A549 (cell line): ENCODE results near the gene ATP6V1F. TPM values are rescaled to one million over a fixed set of nuclear protein-coding genes. Genes with fewer than 3 reads are reported as not detected.
A peak's percentile ranks its signal among the peaks of the same experiment; 100 is the strongest.

Experiments used
- ATAC-seq, 2 experiments: fragments of 200-7000 bp in 1 of 2; fragments of >200 bp in 1 of 2; cut with Nextera tagmentation in 1 of 2; cut with Tn5 transposase in 1 of 2; 3 replicates each; pipeline versions ENCODE4 v1.8.0 to v1.9.1; 2018 to 2020; ENCODE audit warnings: mild to moderate bottlenecking in 1 of 2, moderate library complexity in 1 of 2
- CTCF ChIA-PET: fragments of 300-600 bp; sonication (Branson Sonifier 250); formaldehyde crosslinking; extraction: SDS; loops from one replicate; lab custom pipeline; 2021; ENCODE audit warnings: antibody characterized with exemption, inconsistent platforms; lab: Yijun Ruan, JAX
- POLR2A ChIA-PET: fragments of 350-600 bp; formaldehyde crosslinking; extraction: SDS; loops from one replicate; lab custom pipeline; 2021; ENCODE audit warnings: antibody characterized with exemption, inconsistent platforms; lab: Yijun Ruan, JAX
- DNase-seq, 2 experiments: peaks; one replicate each; pipeline versions ENCODE4 v3.0.0 to v3.0.0-alpha.2; 2011 to 2016; ENCODE audit warnings: low read depth in 1 of 2, low spot score in 1 of 2
- FAIRE-seq: peaks from 2 replicates; lab custom pipeline; 2011; peaks lifted over from hg19 to GRCh38; lab: Jason Lieb, UNC
- H3K27ac ChIP-seq, 2 experiments: fragments of >200 bp; sonication (Bioruptor Twin); formaldehyde crosslinking; 3 replicates each; pipeline ENCODE4 v1.5.1; 2016 to 2017
- H3K4me1 ChIP-seq: fragments of >200 bp; sonication (Bioruptor Twin); formaldehyde crosslinking; 3 replicates; pipeline ENCODE4 v1.6.1; 2016
- H3K4me2 ChIP-seq: fragments of >200 bp; sonication (Bioruptor Twin); formaldehyde crosslinking; 3 replicates; pipeline ENCODE4 v1.6.1; 2016
- H3K4me3 ChIP-seq: fragments of >200 bp; sonication (Bioruptor Twin); formaldehyde crosslinking; 3 replicates; pipeline ENCODE4 v1.5.1; 2016
- H3K9me3 ChIP-seq: fragments of >200 bp; sonication (Bioruptor Twin); formaldehyde crosslinking; 3 replicates; pipeline ENCODE4 v1.6.1; 2016
- CTCF ChIP-seq: fragments of >200 bp; sonication (Bioruptor Twin); formaldehyde crosslinking; IDR thresholded peaks from 3 replicates; pipeline ENCODE4 v1.5.1; 2016
- EHF ChIP-seq: fragments of 250-450 bp; sonication (Bioruptor Pico); IDR thresholded peaks from 2 replicates; pipeline ENCODE4 v1.5.0; 2020; ENCODE audit warnings: mild to moderate bottlenecking
- EHMT2 ChIP-seq: fragments of 200-600 bp; sonication (generic); IDR thresholded peaks from 2 replicates; pipeline ENCODE4 v1.6.1; 2016; ENCODE audit warnings: antibody characterized with exemption, low read depth, mild to moderate bottlenecking, moderate library complexity
- EP300 ChIP-seq, 2 experiments: fragments of >200 bp; sonication (Bioruptor Twin); formaldehyde crosslinking; IDR thresholded peaks; 2 replicates in 1 of 2; 3 replicates in 1 of 2; pipeline ENCODE4 v1.6.1; 2016 to 2017
- FOSB ChIP-seq: fragments of 250-450 bp; sonication (Bioruptor Pico); IDR thresholded peaks from 2 replicates; pipeline ENCODE4 v1.5.0; 2020; ENCODE audit warnings: mild to moderate bottlenecking, moderate library complexity
- FOXS1 ChIP-seq: fragments of 250-450 bp; sonication (Bioruptor Pico); IDR thresholded peaks from 2 replicates; pipeline ENCODE4 v1.5.0; 2020; ENCODE audit warnings: mild to moderate bottlenecking, moderate library complexity
- GATA3 ChIP-seq: IDR thresholded peaks from 2 replicates; pipeline ENCODE4 v1.6.1; 2012; ENCODE audit warnings: borderline replicate concordance
- HOXA7 ChIP-seq: fragments of 250-450 bp; sonication (Bioruptor Pico); IDR thresholded peaks from 2 replicates; pipeline ENCODE4 v1.5.0; 2020; ENCODE audit warnings: mild to moderate bottlenecking, moderate library complexity
- HOXB5 ChIP-seq: fragments of 250-450 bp; sonication (Bioruptor Pico); IDR thresholded peaks from 2 replicates; pipeline ENCODE4 v1.5.0; 2020; ENCODE audit warnings: mild to moderate bottlenecking, moderate library complexity
- JUN ChIP-seq, 2 experiments: fragments of >200 bp; sonication (Bioruptor Twin); formaldehyde crosslinking; IDR thresholded peaks; 2 replicates in 1 of 2; 3 replicates in 1 of 2; pipeline ENCODE4 v1.6.1; 2016 to 2017
- KDM5A ChIP-seq: fragments of 200-600 bp; sonication (generic); IDR thresholded peaks from 2 replicates; pipeline ENCODE4 v1.6.1; 2016; ENCODE audit warnings: antibody characterized with exemption, mild to moderate bottlenecking
- MAFK ChIP-seq: fragments of 450-650 bp; IDR thresholded peaks from 2 replicates; pipeline ENCODE4 v1.6.1; 2014; ENCODE audit not compliant: partially characterized antibody
- MAZ ChIP-seq: fragments of 150-350 bp; IDR thresholded peaks from 2 replicates; pipeline ENCODE4 v1.6.1; 2014; ENCODE audit warnings: antibody characterized with exemption, low read depth, low read length, borderline replicate concordance
- MYC ChIP-seq: IDR thresholded peaks from 2 replicates; pipeline ENCODE4 v1.6.1; 2012; ENCODE audit warnings: mild to moderate bottlenecking, inconsistent platforms, low read length, improper control_type of control experiment, borderline replicate concordance
- NPAS2 ChIP-seq: fragments of 250-450 bp; sonication (Bioruptor Pico); IDR thresholded peaks from 2 replicates; pipeline ENCODE4 v1.8.0; 2022; ENCODE audit warnings: mild to moderate bottlenecking, moderate library complexity, borderline replicate concordance
- PHF8 ChIP-seq: fragments of 200-600 bp; sonication (generic); IDR thresholded peaks from 2 replicates; pipeline ENCODE4 v1.6.1; 2016; ENCODE audit warnings: low read depth, mild to moderate bottlenecking, antibody characterized with exemption, moderate library complexity, borderline replicate concordance
- RAD21 ChIP-seq, 2 experiments: fragments of >200 bp in 1 of 2; sonication (Bioruptor Twin) in 1 of 2; formaldehyde crosslinking in 1 of 2; IDR thresholded peaks in 1 of 2; conservative IDR thresholded peaks in 1 of 2; 2 replicates in 1 of 2; 3 replicates in 1 of 2; pipeline ENCODE4 v1.6.1; 2012 to 2018; ENCODE audit warnings: inconsistent platforms in 1 of 2
- RCOR1 ChIP-seq: fragments of 150-350 bp; IDR thresholded peaks from 2 replicates; pipeline ENCODE4 v1.6.1; 2014; ENCODE audit warnings: antibody characterized with exemption, low read length, low read depth
- RFX5 ChIP-seq: fragments of 450-650 bp; IDR thresholded peaks from 2 replicates; pipeline ENCODE4 v1.7.1; 2014; ENCODE audit warnings: antibody characterized with exemption, mild to moderate bottlenecking, moderate library complexity
- SMC3 ChIP-seq: fragments of >200 bp; sonication (Bioruptor Twin); formaldehyde crosslinking; IDR thresholded peaks from 3 replicates; pipeline ENCODE4 v1.6.1; 2018; ENCODE audit warnings: inconsistent platforms
- SREBF2 ChIP-seq: fragments of 450-650 bp; IDR thresholded peaks from 2 replicates; pipeline ENCODE4 v1.6.1; 2014; ENCODE audit warnings: mild to moderate bottlenecking, moderate library complexity
- WGBS: methylation state at CpG from one replicate; pipeline ENCODE4 v1.1.6; 2017; ENCODE audit errors: missing lambda C conversion rate; 5-methylcytosine and 5-hydroxymethylcytosine counted together
- polyA plus RNA-seq, 4 experiments: library from polyadenylated mRNA; depleted of rRNA in 3 of 4; stranded (reverse); fragments of >200 nt; fragmentation: RNase III in 1 of 4; extraction: RNeasy Plus Mini Kit Qiagen cat#74134 plus additional on column Dnase treatment in 1 of 4; gene quantifications; 2 replicates in 3 of 4; 3 replicates in 1 of 4; pipeline ENCODE4 v1.2.3, GENCODE V29; 2011 to 2017
- TF ChIP-seq, protein P1 (sequence below): fragments of 150-350 bp; IDR thresholded peaks from 2 replicates; pipeline ENCODE4 v1.6.1; 2014; ENCODE audit warnings: low read depth, mild to moderate bottlenecking, low read length

Gene ATP6V1F
- polyA plus RNA-seq, 2 of the 4 experiments (the other 2 are of a cell fraction), result 155 to 229 TPM

DNA sequence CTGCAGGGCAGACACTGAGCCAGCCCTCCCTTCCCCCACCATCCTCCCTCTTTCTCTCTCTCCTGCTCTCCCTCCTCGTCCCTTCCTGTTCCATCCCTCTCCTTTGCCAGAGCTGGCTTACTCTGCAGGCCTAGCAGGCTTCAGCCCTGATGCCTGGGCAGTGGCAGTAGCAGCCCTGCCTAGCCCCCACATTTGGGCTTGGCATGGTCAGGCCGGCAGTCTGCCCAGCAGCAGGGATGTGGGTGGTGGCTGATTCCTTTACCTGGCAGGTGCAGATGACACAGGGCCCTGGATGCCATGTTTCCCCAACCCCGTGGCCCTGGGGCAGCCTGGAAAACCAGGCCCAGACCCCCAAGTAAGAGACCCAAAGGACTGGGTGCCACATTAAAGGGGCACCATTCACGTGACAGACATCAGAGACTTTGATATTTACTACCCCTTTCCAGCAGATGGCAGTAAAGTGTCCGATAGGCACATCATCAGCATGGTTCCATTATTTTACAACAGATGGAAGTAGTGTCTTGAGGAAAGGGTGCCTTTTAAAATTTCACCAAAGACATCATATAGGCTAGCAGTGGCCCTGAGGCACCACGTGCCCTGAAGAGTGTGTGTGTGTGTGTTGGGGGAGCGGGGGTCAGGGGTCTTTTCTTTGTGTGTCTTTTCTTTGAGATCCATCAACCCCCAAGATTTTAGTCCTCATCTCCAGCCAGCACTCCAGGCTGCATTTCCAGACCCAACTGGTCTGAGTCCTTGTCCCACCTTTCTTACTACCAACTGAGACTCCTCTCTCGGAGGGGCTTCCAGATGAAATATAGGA is 41.9 kb downstream of the ATP6V1F start:
- CTCF ChIA-PET, result interaction anchor here (0.7 to 3.2 kb wide), 10 partner anchors 12 to 197 kb away, joined by 3 to 28 read pairs (median 3); no protein-coding TSS in a partner anchor
- no peak overlapping the region for H3K4me3 ChIP-seq
- FAIRE-seq, result no peak
- no peak for TF ChIP-seq EHMT2
- TF ChIP-seq RCOR1, result no peak
- peak; percentile 65 for TF ChIP-seq CTCF
- TF ChIP-seq FOSB (CRISPR knock-in tag), result no peak
- TF ChIP-seq NPAS2 (CRISPR knock-in tag), result no peak
- no peak for TF ChIP-seq EP300 (IDR thresholded peaks at IDR 0.05)
- no peak for TF ChIP-seq EHF (CRISPR knock-in tag)
- TF ChIP-seq FOXS1 (CRISPR knock-in tag), result no peak
- TF ChIP-seq SMC3, result peak; percentile 63
- no peak for TF ChIP-seq PHF8
- TF ChIP-seq, protein P1, sequence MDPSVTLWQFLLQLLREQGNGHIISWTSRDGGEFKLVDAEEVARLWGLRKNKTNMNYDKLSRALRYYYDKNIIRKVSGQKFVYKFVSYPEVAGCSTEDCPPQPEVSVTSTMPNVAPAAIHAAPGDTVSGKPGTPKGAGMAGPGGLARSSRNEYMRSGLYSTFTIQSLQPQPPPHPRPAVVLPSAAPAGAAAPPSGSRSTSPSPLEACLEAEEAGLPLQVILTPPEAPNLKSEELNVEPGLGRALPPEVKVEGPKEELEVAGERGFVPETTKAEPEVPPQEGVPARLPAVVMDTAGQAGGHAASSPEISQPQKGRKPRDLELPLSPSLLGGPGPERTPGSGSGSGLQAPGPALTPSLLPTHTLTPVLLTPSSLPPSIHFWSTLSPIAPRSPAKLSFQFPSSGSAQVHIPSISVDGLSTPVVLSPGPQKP, result no peak
- no peak for TF ChIP-seq JUN (IDR thresholded peaks at IDR 0.05)
- no peak for TF ChIP-seq SREBF2
- TF ChIP-seq MAFK, result no peak
- TF ChIP-seq KDM5A, result no peak
- no peak for TF ChIP-seq RFX5
- no peak for TF ChIP-seq HOXA7 (CRISPR knock-in tag)
- TF ChIP-seq MYC, result no peak
- TF ChIP-seq MAZ, result no peak
- no peak for TF ChIP-seq GATA3
- TF ChIP-seq RAD21 (conservative IDR thresholded peaks at IDR 0.05 in 1 of 2, IDR thresholded peaks at IDR 0.05 in 1 of 2), result peak; percentile 52 to 66
- TF ChIP-seq HOXB5, result no peak
- TF ChIP-seq, all 56 proteins: peak for 3
- 12% methylated on average over 7 of the region's 8 CpGs for WGBS
- POLR2A ChIA-PET, result no interaction called here
- Histone ChIP-seq H3K9me3 (no peaks in the 10 kb centered on the region), H3K4me1 (peaks cover 16% of the 10 kb centered on the region; the same call in 1 of the 3 replicates), H3K4me2 (no peak overlapping the region), H3K27ac (no peak overlapping the region)
- ATAC-seq (peak; percentile 33 to 82; a peak in 5 of 6 replicates), DNase-seq (peak; percentile 56 to 60)

- FAIRE-seq (no peak), DNase-seq (no peak), ATAC-seq (no peak)
- Histone ChIP-seq H3K27ac (no peak overlapping the region), H3K4me1 (peaks cover 16% of the 10 kb centered on the region; the same call in 1 of the 3 replicates), H3K4me2 (no peak overlapping the region), H3K4me3 (no peak overlapping the region), H3K9me3 (no peaks in the 10 kb centered on the region)
- no peak for TF ChIP-seq SREBF2
- ChIA-PET CTCF (interaction anchor here (1.0 to 1.5 kb wide), 3 partner anchors 182 to 305 kb away, joined by 3 read pairs; no protein-coding TSS in a partner anchor), POLR2A (no interaction called here)
- 43% methylated on average over 4 of the region's 5 CpGs for WGBS
Measured at GRCh38 chr7:128906001-128906765, 43.5 kb downstream of the ATP6V1F start.
